ENCODE measurements around the gene TMPRSS6.
A peak's percentile ranks its signal among the peaks of the same experiment; 100 is the strongest.
"Not testable (repeated sequence)": the region's sequence is repeated elsewhere in the genome, so short reads cannot be mapped to it uniquely, and the experiment has no call there.

TMPRSS6 gene

GRCh38 chr22:37075822-37076433, 33.6 kb downstream of the TMPRSS6 start:
- DNase-seq (ENCODE audit: insufficient read length, low spot score) (no peak), FAIRE-seq (no peak)

GRCh38 chr22:37075046-37075445, 34.5 kb downstream of the TMPRSS6 start:
- TF ChIP-seq TAF1 (IDR thresholded peaks at IDR 0.05; ENCODE audit: low read depth, low read length) (no peak), POU2F2 (IDR thresholded peaks at IDR 0.05; ENCODE audit: low read depth, low read length) (no peak), SPI1 (IDR thresholded peaks at IDR 0.05; ENCODE audit: low read depth, low read length) (no peak), PAX5 (IDR thresholded peaks at IDR 0.05; ENCODE audit: insufficient read depth, low read length, severe bottlenecking) (no peak), POLR2A (IDR thresholded peaks at IDR 0.05; ENCODE audit: low read depth, low read length) (no peak), POLR2AphosphoS5 (IDR thresholded peaks at IDR 0.05; ENCODE audit: low read depth, low read length) (no peak)
- DNase-seq (ENCODE audit: insufficient read length, low spot score) (no peak), FAIRE-seq (no peak)

More at GRCh38 chr22:37075822-37076433, 33.6 kb downstream of the TMPRSS6 start:
- TF ChIP-seq TAF1 (IDR thresholded peaks at IDR 0.05; ENCODE audit: low read depth, low read length) (no peak), PAX5 (IDR thresholded peaks at IDR 0.05; ENCODE audit: insufficient read depth, low read length, severe bottlenecking) (no peak), SPI1 (IDR thresholded peaks at IDR 0.05; ENCODE audit: low read depth, low read length) (no peak), POLR2A (IDR thresholded peaks at IDR 0.05; ENCODE audit: low read depth, low read length) (no peak), POLR2AphosphoS5 (IDR thresholded peaks at IDR 0.05; ENCODE audit: low read depth, low read length) (no peak), POU2F2 (IDR thresholded peaks at IDR 0.05; ENCODE audit: low read depth, low read length) (no peak)

- TF ChIP-seq PAX5 (IDR thresholded peaks at IDR 0.05; ENCODE audit: insufficient read depth, low read length, severe bottlenecking) (no peak), SPI1 (IDR thresholded peaks at IDR 0.05; ENCODE audit: low read depth, low read length) (no peak), POLR2AphosphoS5 (IDR thresholded peaks at IDR 0.05; ENCODE audit: low read depth, low read length) (no peak), POLR2A (IDR thresholded peaks at IDR 0.05; ENCODE audit: low read depth, low read length) (no peak), TAF1 (IDR thresholded peaks at IDR 0.05; ENCODE audit: low read depth, low read length) (no peak), POU2F2 (IDR thresholded peaks at IDR 0.05; ENCODE audit: low read depth, low read length) (no peak)
- FAIRE-seq: no peak
- DNase-seq (ENCODE audit: insufficient read length, low spot score): no peak
These were observed 35.0 kb downstream of the TMPRSS6 start for GRCh38 chr22:37074537-37074936.

DNA sequence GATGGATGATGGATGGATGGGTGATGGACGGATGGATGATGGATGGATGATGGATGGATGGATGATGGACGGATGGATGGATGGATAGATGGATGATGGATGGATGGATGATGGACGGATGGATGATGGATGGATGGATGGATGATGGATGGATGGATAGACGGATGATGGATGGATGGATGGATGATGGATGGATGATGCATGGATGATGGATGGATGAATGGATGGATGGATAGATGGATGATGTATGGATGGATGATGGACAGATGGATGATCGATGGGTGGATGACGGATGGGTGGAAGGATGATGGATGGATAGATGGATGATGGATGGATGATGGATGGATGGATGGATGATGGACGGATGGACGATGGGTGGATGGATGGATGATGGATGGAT, 36.8 kb downstream of the TMPRSS6 start:
- peak; percentile 57 for FAIRE-seq
- no peak for TF ChIP-seq TAF1 (IDR thresholded peaks at IDR 0.05; ENCODE audit: low read depth, low read length)
- TF ChIP-seq POU2F2 (IDR thresholded peaks at IDR 0.05; ENCODE audit: low read depth, low read length): no peak
- no peak for DNase-seq (ENCODE audit: insufficient read length, low spot score)

DNA sequence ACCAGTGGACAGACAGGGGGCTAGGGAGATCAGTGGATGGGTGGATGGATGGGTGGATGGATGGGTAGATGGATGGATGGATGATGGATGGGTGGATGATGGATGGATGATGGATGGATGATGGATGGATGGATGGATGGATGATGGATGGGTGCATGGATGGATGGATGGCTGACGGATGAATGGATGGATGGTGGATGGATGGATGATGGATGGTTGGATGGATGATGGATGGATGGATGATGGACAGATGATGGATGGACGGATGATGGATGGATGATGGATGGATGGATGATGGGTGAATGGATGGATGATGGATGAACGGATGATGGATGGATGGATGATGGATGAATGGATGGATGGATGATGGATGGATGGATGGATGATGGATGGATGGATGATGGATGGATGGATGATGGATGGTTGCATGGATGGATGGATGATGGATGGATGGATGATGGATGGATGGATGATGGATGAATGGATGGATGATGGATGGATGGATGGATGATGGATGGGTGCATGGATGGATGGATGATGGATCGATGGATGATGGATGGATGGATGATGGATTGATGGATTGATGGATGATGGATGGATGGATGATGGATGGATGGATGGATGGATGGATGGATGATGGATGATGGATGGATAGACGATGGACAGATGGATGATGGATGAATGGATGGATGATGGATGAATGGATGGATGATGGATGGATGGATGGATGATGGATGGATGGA, 37.5 kb downstream of the TMPRSS6 start:
- DNase-seq (ENCODE audit: insufficient read length, low spot score): not testable (repeated sequence)
- peak; percentile 56 for FAIRE-seq

DNA sequence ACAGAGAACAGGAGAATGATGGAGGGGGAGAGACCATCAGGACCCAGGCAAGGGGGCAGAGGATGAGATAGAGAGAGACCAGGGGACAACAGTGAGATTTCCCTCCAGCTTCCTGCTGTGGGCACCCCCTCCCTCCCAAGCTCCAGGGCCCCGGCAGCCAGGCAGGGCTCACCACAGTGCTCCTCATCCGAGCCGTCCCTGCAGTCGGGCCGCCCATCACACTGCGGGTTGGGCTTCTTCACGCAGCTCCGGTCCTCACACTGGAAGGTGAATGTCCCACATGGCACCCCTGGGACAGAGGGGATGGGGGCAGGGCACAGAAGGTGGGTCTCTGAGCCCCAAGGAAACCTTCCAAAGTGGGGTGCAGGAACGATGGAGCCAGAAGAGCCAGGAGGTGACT, 38.8 kb downstream of the TMPRSS6 start:
- no peak for DNase-seq (ENCODE audit: insufficient read length, low spot score)
- no peak for TF ChIP-seq PAX5 (IDR thresholded peaks at IDR 0.05; ENCODE audit: insufficient read depth, low read length, severe bottlenecking)
- FAIRE-seq: no peak

GRCh38 chr22:37070334-37070733, 39.2 kb downstream of the TMPRSS6 start:
- no peak for TF ChIP-seq POLR2AphosphoS5 (IDR thresholded peaks at IDR 0.05; ENCODE audit: low read depth, low read length)
- no peak for TF ChIP-seq POU2F2 (IDR thresholded peaks at IDR 0.05; ENCODE audit: low read depth, low read length)
- TF ChIP-seq POLR2A (IDR thresholded peaks at IDR 0.05; ENCODE audit: low read depth, low read length): no peak
- no peak for TF ChIP-seq PAX5 (IDR thresholded peaks at IDR 0.05; ENCODE audit: insufficient read depth, low read length, severe bottlenecking)
- TF ChIP-seq SPI1 (IDR thresholded peaks at IDR 0.05; ENCODE audit: low read depth, low read length): no peak
- TF ChIP-seq TAF1 (IDR thresholded peaks at IDR 0.05; ENCODE audit: low read depth, low read length): no peak
- DNase-seq (ENCODE audit: insufficient read length, low spot score): no peak
- no peak for FAIRE-seq

- FAIRE-seq (no peak), DNase-seq (ENCODE audit: insufficient read length, low spot score) (no peak)
- TF ChIP-seq POLR2A (IDR thresholded peaks at IDR 0.05; ENCODE audit: low read depth, low read length): no peak
- TF ChIP-seq POU2F2 (IDR thresholded peaks at IDR 0.05; ENCODE audit: low read depth, low read length): no peak
These were observed 39.8 kb downstream of the TMPRSS6 start for GRCh38 chr22:37069719-37070118.

DNA sequence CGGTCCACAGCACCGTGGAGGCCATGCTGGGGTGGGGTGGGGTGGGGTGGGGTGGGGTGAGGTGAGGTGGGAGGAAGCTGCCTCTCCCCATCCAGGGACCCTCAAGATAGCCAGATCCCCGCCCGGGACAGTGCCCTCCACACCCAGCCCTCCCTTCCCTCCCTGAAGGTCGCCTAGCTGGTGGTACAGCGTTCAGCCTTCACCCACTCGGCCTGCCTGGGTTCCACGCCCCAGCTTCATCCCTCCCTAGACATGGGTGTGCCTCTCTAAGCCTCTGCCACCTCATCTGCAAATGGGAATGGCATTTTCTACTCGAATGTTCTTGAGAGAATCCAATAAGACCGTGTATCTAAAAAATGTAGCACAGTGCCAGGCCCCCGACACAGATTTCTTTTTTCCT, 40.2 kb downstream of the TMPRSS6 start:
- DNase-seq (ENCODE audit: insufficient read length, low spot score) (no peak), FAIRE-seq (no peak)
- no peak for TF ChIP-seq SPI1 (IDR thresholded peaks at IDR 0.05; ENCODE audit: low read depth, low read length)
- TF ChIP-seq POLR2A (IDR thresholded peaks at IDR 0.05; ENCODE audit: low read depth, low read length): no peak
- TF ChIP-seq POU2F2 (IDR thresholded peaks at IDR 0.05; ENCODE audit: low read depth, low read length): no peak
- no peak for TF ChIP-seq POLR2AphosphoS5 (IDR thresholded peaks at IDR 0.05; ENCODE audit: low read depth, low read length)
- no peak for TF ChIP-seq PAX5 (IDR thresholded peaks at IDR 0.05; ENCODE audit: insufficient read depth, low read length, severe bottlenecking)

DNA sequence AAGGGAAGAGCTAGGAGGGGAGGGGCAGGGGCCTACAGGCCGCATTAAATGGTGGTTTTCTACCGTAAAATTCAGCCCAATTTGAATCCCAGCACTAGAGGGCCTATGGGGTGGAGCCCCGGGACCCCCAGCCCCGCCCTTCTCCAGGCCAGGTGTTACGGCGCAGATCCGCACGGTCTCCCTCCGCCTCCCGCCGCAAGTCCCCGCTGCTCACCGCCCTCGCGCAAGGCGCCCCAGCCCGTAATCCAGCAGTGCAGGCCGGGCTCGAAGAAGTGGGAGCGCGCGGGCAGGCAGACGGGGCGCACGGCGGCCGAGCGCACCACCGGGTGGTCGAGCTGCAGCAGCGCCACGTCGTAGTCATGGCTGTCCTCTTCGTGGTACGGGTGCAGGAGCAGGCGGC, 40.7 kb downstream of the TMPRSS6 start:
- TF ChIP-seq TAF1 (IDR thresholded peaks at IDR 0.05; ENCODE audit: low read depth, low read length) (no peak), SPI1 (IDR thresholded peaks at IDR 0.05; ENCODE audit: low read depth, low read length) (no peak), PAX5 (IDR thresholded peaks at IDR 0.05; ENCODE audit: insufficient read depth, low read length, severe bottlenecking) (no peak), POLR2A (IDR thresholded peaks at IDR 0.05; ENCODE audit: low read depth, low read length) (no peak), POLR2AphosphoS5 (IDR thresholded peaks at IDR 0.05; ENCODE audit: low read depth, low read length) (no peak), POU2F2 (IDR thresholded peaks at IDR 0.05; ENCODE audit: low read depth, low read length) (no peak)
- no peak for FAIRE-seq
- DNase-seq (ENCODE audit: insufficient read length, low spot score): no peak
